CD4-positive, alpha-beta T cell treated with Interleukin-12 subunit alpha and Interleukin-12 subunit beta, for 1 hour (primary cell): Measurements from ENCODE around the gene CNTRL.
A peak's percentile ranks its signal among the peaks of the same experiment; 100 is the strongest.

ENCODE experiments used
- DNase-seq: peaks from one replicate; pipeline ENCODE4 v3.0.0-alpha.2; 2020

Gene CNTRL

DNA sequence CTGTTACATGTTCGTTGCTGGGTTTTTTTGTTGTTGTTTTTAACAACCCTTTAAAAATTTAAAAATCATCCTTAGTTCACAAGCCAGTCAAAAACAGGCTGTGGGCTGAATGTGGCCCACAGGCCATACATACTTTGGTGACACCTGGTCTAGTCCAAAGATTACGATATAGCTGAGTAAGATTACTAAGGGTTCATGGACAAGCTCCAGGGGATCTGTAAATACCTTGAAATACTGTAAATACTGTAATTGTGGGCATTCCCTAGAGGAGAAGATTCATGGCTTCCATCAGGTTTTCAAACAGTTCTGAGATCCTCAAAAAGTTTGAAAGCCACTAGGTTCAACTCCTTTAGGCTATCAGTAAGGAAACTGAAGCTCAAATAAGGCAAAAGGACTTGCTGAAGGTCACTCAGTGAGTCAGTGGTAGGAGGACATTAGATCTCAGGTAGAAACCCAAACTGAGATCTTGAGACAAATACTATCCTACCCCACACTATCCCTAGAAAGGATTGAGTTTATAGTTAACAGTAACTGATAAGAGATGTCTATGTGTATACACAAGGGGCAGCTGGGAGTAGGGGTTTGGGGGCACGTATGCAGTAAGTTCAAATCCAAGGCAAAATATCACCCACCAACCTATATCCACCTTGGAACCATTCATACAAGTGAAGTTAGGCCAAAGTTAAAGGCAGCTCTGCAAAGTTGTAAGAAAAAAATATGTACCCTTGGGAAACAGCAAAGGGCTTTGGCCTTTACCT, 109.1 kb downstream of the CNTRL start:
- DNase-seq = no peak

DNA sequence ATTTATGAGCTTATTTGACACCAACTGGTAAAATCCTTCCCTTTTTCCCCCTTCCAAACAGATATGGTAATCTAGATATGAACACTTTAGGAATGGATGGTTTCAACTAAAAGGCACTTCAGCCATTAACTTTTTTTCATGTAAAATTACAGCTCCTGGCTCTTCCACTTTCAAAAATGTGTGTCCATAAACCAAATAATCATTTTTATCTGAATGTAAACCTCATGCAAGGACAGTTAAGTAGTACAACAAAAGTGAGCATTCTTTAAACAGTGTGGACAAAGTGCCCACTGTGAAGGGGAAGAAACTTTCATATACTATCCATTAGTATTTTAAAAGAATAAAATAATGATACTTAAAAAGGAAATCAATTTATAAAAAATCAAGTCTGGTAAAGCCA, 109.7 kb downstream of the CNTRL start:
- no peak for DNase-seq

DNA sequence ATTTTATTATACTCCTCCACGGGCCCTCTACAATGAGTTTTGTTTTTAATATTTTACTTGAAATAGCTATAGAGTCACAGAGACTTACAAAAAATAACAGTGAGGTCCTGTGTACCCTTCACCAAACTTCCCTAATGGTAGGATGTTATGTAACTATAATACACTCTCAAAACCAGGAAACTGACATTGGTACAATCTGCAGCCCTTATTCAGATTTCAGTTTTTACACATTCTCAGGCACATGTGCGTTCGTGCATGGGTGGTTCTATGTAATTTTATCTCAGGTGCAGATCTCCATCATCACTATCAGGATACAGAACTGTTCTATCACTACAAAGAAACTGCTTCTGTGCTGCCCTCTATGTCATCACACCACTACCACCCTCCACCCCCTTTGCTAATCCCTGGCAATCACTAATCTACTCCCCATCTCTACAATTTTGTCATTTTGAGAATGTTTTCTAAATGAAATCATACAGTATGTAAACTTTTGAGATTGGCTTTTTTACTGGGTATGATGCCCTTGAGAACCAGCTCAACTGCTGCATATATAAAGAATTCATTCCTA, 110.5 kb downstream of the CNTRL start:
- DNase-seq = no peak

DNA sequence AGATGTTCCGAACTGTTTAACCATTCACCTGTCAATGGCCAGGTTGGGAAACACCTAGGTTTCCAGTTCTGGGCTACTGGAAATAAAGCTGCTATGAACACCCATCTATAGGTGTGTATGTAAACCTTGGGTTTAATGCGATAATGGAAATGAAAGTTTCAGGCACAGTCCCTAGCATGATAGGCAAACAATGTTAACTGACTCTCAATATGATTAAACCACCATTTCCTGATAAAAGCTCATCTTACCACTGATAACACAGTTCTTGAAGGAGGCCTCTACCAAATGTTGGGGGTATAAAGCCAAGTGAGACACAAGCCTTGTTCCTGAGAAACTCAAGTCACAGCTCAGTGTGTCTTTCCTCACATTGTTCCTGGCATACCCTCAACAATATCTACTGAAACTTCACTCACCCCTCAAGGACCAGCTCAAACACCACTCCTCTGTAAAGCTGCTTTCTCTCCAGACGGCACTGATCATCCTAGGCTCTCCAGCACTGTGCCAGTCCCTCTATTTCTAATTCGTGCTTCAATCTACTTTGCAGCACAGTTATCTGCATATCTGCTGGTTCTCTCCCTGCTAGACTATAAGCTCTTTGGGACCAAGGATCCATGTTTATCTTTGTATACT, 111.1 kb downstream of the CNTRL start:
- no peak for DNase-seq

DNA sequence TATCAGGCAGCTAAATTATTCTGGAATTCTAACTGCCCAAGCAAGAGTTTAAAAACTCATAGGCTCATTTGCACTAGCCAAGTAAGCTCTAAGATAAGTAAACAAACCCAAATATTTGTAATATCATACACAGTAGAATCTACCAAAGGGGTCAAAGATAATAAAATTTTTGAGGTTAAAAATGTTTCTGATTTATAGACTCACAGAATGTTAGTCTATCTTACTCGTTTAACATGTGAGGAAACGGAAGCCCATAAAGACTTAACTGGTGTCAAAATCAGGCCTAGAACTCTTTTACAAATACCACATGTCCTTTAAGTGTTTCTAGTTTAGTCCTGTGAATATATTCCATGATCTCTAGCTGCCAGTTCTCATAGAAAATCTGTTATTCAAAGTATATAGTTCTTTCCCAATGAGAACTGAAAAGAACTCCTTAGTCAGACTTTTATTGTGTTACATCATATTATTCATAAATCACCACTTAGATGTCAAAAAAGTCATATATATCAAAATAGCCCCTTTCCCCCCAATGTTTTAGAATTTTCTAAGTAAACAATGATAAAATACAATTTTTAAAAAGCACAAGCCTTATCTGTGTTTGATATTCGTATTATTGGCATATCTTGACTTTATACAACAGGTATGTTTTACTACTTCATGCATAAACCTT, 113.0 kb downstream of the CNTRL start:
- no peak for DNase-seq

DNA sequence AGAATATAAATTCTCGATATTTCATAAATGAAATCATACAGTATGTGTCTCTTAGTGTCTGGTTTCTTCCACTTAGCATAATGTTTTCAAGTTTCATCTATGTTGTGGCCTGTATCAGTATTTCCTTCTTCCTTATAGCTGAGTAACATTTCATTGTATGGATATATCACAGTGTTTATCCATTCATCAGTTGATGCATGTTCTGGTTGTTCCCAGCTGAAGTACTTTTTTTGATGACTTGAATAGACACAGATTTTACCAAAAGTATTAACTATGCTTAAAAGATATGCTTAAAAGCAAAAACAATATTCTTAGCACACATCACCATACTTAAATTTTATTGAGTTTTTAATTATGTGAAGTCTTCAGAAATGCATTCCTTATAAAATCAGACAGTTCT, 114.3 kb downstream of the CNTRL start:
- no peak for DNase-seq

DNA sequence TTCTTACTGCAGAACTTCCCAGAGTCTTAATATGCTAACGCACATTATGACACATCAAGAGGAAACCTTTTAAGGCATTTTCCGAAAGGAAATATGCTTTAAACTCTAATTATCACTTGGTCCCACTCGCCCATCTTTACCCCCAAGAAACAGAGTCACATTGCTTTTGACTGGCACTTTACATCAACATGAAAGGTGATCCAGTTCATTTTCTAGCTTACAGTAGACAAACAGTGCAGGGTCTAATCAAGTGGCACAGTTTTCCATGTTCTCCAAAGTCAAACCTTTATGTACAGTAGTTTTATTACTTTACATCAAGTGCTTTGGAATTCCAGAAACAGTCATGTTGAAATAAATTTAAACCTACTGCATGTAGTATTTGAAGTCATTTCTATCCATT, 114.9 kb downstream of the CNTRL start:
- no peak for DNase-seq

DNA sequence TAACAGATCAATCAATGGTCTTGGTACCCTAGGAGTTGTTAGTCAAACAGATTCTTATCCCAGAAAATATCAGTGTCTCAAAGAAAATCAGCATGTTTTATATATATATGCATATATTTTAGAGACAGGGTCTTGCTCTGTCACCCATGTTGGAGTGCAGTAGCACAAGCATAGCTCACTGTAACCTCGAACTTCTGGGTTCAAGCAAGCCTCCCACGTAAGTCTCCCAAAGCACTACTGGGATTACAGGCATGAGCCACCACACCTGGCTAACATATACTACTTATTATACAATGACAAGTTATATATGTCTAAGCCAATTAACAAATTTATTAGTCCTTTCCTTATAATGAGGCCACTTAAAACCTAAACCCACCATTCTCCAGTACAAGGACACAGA, 116.5 kb downstream of the CNTRL start:
- no peak for DNase-seq

DNA sequence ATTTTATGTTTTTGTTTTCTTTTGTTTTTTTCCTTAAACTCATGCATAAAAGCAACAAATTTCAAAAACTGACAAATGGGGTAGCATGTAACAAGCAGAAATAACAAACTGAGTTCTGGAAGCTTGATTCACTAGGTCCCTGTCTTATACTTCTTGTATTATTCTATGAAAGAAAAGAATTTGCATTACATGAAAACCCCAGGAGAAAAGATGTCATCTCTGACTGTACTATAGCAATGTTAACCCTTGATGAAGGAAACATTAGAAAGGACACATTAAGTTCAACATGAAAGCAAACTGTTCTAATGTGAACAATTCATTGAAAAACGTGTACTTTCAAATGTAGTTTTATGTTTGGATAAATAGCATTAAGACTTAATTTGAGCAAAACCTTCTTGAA, 117.8 kb downstream of the CNTRL start:
- no peak for DNase-seq

DNA sequence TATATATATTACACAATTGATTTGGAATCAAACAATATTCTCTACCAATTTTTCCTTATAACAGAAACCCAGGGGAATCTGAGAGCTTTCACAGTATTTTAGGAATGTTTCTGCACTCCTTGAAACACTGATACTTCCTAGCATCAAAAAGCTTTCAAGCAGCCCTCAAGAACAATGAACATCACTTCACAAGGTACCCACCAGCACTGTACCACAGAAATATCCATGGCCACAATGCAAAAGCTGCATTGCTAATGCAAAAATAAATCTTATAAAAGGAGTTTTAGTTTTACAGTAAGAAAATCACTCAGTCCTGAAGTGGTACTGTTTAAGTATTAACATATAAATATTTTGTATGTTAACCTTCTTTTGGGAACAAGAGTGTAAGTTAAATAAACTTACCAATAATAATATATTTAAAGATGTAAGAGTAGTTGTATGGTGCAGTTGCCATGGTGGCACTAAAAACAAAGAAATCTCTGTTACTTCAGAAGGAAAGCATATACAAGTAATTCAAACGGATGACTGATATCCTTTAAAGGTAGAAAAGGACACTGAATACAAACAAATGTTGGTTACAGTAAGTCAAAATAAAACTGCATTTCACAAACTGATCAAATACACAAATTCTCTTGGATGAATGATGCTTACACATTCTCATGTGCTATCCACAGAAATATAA, 118.3 kb downstream of the CNTRL start:
- DNase-seq = no peak

DNA sequence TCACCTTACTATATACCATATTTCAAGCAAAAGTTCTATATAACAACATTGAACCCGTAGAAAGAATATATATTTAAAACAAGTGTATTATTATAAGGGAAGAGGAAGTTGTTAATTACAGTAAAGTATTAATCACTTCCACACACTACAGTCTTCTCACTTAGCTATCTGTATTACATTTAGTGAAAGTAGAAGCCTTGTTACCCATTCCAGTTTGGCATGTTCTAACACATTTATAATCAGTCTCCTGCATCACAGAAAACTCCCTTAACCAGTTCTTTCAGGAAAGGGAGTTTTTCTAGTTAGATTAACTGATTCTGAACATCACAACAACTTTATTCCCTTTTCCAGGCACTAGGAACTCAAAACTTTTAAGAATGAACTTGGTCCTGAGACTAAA, 120.0 kb downstream of the CNTRL start:
- no peak for DNase-seq

DNA sequence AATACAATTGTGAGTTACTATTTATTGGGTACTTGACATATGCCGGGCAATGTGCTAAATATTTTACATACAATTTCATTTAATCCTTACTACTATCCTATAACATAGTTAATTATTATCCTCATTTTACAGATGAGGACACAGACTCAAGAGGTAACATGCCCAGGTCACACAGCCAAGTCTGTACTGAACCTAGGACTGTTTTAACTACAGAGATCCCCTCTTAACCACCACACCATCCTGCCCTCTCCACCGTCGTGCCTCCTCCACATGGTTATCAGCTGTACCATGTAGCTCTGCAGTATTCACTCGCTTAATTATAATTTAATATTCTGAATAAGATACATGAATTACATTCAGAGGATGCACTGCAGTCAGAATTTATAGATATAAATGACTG, 121.6 kb downstream of the CNTRL start:
- DNase-seq = no peak

DNA sequence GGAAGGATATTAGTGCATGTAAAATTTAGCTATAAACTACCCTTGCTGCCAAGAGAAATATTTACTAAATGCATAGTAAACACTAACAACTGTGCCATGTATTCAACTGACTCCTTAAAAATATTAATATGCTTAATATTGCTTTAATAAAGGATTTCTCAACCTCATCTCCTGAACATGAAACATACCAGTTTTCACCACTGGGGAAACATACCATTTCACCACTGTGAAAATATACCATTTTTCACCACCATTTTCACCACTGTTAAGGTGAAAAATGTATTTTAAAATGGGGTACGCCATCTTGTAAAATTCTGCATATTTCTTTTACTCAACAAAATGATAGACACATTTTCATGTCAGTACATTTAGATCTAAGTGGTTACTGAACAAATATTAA, 122.4 kb downstream of the CNTRL start:
- DNase-seq = no peak

DNA sequence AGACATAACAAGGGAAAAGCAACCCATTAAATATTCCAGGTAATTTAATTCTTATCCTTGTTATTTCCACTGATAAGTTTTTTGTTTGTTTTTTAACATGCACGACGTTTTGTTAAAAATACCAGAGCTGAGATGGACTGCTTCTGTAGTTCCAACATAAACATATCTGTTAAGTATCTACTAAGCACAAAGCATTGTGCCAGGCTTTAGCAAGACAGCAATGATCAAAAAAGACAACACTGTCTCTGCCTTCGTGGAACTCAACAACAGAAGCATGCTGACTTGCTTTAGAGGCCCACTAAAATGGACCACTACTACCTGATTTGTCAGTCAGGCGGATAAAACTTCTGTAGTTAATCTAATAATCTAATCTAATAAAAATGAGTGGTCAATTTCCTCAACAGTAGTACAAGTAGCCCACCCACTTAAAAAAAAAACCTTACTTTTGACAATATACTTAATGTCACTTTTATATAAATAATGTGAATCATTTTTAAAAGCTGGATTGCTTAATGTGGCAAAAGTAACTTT, 123.8 kb downstream of the CNTRL start:
- no peak for DNase-seq

DNA sequence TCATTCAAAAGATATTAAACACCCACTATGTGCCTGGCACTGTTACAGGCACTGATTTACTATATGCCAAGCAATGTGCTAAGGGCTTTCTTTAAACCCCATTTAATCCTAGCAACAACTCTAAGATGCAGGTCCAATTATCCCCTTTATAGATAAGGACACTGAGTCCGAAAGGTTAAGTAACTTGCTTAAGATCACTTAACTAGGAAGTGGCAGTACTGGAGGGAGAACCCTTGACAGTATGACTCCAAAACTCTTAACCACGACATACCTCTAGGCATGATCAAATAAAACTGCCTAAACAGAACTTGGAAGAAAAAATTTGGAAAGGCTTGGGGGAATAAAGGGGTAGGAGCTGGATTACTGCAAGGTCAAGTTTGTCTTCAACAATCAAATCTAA, 125.2 kb downstream of the CNTRL start:
- DNase-seq = no peak

DNA sequence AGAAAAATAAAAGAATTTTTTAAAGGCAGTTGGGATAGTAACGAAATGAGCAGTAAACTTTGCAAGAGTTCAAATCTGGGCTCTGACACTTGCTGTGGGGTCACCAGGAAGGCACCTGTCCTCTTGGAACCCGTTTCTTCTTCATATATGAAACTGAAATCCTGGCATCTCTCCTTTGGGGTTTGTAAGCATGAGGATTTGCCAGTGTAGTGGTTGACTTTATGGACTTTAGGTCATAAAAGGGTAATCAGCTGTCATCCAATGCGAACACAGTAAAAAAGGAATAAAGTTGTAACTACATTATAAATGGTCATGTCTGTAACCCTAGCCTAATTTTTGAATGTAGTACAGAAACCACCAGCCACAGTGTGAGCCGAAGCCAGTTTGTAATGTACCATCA, 125.6 kb downstream of the CNTRL start:
- no peak for DNase-seq

DNA sequence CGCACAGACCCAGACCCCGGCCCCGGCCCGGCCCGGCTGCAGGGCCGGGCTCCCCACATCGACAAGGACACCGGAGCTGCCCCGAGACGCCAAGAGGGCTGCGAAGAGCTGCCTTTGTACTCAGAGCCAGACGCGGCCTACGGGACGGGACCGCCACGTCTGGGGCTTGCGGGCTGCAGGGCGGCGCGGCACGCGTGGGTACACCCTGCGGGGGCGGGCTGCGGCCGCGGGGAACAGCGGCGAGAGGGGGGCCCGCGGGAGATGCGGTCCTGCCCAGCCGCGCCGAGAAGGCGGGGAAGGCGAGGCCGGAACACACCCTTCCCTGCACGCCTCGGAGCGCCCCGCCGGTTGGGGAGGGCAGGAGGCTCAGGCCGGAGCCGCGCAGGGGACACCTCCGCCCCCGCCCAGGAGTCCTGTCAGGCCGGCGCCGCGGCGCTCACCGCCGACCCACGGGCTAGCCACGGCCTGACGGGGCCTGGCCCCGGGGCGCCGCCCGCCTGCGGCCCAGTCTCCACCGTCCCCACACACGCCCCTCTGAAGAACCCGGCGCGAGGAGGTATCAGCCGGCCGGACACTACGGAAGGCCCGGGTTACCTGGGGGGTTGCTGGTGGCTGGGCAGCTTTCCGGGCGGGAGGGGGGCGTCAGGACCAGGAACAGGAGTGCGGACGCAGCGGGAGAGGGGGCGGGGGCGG, 126.4 kb downstream of the CNTRL start:
- peak; percentile 60 for DNase-seq

DNA sequence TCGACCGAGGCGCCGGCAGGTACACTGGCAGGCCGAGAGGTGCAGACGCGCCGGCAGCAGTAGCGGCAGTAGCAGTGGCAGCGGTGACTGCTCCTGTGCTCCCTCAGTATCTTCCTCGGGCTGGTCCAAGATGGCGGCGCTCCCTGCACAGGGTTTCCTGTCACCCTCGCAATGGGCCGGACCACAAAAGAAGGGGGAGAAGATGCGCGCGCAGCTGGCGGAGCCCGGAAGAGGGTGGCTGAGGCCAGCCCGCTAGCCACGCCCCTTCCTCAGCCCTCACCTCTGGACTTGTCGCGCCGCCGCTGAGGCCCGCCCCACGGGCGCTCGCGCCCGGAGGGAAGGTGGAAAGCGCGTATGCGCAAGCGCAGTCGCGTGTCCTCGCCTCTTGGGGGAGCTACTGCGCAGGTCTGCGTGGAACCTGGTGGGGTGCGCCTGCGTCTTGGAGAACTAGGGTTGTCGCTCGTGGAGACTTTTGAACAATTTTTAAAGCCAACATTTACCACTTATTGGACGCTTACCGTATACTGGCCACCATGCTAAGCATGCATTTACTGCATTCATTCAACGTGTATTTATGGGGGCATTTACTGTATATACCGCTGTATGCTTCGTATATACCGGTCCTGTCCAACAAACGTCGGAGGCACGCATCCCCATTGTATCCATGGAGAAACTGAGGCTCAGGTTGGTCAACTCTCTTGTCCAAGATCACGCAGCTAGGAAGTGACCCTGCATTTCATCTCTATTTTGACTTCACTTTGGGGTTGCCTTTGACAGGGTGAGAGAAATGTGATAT, 127.2 kb downstream of the CNTRL start, which contains the start of gene RAB14:
TSS of gene RAB14 (minus strand) at position 132 of the 796 bp plus-strand sequence. CDS start 8,457 bp downstream, outside the sequence.
- DNase-seq = peak; percentile 100

DNA sequence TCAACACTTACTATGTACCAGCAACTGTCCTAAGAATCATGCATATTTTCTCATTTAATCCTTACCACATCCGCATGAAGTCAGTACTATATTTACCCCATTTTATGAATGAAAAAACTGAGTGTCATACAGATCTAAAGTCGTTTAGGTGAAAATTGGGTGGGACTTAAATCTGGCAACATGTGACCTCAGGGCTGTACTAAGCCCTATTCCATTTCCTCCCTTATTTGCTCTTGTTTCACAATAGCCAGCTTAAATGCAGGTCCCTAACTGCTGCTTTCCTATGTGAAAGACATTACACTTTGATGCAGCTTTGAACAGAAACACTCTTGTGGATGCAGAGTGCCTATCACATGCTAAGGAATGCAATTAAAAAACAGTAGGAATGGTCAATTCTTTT, 129.4 kb downstream of the CNTRL start:
- DNase-seq = no peak

DNA sequence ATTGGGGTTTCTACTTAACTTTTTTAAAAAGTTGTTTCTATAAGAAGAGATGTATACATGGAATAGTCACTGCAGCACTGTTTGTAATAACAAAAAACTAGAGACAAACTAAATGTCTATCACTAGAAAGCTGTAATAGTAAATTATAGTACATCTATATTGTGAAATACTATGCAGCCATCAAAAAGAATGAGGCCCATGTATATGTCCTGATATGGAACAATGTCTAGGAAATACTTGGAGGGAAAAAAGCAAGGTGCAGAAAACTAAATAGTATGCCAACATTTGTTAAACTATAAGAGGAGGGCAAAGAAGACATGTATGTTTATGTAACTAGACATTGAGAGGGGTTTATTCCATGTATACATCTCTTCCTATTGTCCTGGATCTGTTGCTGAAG, 129.9 kb downstream of the CNTRL start:
- DNase-seq = no peak
